TTC549 (cell line): ENCODE measurements around the gene ACTL6B.
"Not testable (repeated sequence)": the region's sequence is repeated elsewhere in the genome, so short reads cannot be mapped to it uniquely, and the experiment has no call there.

ENCODE experiments used
- FAIRE-seq: peaks from 2 replicates; lab custom pipeline; 2012; peaks lifted over from hg19 to GRCh38; lab: Jason Lieb, UNC

ACTL6B gene

DNA sequence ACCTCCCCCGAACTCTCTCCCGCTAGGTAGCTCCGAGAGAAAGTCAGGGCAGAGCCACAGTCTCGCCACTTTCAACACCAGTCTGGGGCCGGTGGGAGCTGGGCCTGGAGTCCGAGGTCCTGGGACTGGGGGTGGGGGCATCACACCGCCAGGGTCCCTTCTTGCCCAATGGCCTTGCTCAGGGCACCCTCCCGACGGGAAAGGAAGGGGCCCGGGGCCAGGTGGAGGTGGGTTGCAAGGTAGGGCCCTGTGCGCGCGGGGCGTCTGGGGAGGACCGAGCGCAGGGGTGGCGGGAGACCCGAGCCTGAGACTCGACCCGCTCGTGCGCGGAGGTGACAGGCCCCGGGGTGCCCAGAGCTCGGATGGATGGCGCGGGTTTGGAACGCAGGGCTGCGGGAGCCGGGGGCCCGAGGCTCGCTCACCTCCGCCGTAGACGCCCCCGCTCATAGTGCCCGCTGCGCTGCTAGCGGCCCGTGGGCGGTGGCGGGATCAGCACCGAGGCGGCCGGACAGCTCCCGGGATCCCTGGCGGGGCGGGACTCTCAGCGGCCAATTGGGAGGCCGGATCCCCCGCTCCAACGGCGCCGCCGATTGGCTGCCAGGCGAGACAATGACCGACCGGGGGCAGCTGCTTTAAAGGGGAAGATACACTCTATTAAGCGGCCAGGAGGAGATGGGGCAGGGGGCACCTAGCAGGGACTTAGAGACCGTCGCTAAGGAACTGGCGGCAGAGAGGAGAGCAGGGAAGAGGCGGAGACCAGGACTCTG is at the start of gene ACTL6B:
Gene ACTL6B (minus strand): TSS at position 541 of the 767 bp plus-strand sequence. CDS start 94 bp downstream, at position 447.
- FAIRE-seq: no peak

DNA sequence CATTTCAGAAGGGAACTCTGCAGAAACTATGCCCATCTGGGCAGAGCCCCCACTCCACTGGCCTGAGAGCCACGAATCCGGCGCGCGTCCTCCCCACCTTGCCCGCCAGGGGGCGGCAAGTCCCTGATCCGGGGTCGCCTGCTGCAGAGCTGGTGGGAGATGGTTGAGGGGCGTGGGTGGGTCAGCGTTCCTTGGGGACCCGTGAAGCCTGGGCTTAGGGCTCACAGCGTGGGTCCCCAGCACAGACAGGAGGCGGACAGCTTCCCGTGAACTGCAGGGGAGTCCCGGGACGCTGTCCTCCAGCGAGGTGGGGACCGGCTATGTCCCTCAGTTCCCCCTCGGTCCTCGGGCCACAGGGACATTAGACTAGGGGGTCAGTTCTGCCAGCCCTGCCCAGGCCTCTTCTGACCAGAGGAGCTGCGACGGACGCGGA is 49.1 kb upstream of the ACTL6B start:
- FAIRE-seq: no peak

DNA sequence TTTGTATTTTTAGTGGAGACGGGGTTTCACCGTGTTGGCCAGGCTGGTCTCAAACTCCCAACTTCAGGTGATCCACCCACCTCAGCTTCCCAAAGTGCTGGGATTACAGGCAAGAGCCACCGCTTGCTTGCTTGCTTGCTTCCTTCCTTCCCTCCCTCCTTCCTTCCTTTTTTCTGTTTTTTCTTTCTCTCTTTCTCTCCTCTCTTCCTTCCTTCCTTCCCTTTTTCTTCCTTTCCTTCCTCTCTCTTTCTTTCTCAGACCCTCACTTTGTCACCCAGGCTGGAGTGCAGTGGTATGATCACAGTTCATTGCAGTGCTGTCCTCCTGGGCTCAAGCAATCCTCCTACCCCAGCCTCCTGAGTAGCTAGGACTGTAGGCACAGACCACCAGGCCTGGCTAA is 44.8 kb upstream of the ACTL6B start:
- FAIRE-seq: not testable (repeated sequence)

DNA sequence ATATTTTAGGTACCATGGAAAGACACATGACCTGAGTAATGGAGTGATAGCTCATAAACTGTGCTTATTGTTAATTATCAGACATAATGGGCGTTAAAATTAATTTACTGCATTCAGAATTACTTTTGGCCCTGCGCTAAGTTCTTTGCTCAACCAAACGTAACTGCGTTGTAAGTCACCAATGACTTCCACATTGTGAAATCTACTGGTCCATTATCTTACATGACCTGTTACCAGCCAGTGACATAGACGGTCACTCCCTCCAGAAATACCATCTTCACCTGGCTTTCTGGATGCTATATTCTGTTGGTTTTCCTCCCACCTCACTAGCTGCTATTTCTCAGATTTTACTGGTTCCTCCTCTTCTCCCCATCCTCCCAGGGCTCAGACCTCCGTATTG is 42.8 kb upstream of the ACTL6B start:
- FAIRE-seq: no peak

DNA sequence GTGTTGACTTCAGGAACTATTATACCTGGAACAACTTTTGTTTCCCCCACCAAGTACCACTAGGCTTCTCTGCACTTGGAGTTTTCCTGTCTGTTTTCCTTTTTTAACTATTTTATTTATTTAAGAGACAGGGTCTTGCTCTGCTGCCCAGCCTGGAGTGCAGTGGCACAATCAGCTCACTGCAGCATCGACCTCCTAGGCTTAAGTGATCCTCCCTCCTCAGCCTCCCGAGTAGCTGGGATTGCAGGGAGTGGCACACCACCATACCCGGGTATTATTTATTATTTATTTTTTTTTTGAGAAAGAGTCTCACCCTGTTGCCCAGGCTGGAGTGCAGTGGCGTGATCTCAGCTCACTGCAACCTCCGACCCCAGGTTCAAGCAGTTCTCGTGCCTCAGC is 39.9 kb upstream of the ACTL6B start:
- no peak for FAIRE-seq

DNA sequence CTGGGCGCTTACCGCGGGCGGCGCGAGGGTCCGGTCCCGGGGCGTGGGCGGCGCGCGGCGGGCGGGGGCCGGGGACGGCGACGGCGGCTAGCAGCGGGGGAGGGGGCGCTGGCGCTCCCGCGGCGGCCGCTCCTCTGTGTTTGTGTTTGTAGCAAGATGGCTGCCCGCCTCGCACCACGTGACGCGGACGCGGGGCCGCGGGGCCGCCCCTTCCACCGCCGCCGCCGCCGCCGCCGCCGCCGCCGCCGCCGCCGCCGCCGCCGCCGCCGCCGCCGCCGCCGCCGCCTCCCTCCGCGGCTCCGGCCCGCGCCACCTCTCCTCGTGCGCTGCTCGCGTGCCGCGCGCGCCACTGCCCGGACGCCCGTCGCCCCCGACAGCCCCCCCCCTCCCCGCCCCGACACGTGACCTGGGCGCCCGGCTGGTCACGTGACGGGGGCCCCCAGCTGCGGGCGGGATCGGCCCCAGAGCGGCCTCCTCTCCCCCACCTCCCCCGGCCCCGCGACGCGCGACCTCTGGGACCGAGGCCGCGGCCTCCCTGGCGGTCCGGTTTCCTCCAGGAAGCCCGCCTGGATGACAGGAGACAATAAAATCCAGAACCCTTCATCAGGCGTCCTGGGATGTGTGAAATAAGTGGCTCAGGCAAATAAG is 38.0 kb upstream of the ACTL6B start, which contains the start of gene GIGYF1:
Gene GIGYF1 (minus strand): TSS at position 153 of the 648 bp plus-strand sequence. CDS start 6,012 bp downstream, outside the sequence.
- no peak for FAIRE-seq

DNA sequence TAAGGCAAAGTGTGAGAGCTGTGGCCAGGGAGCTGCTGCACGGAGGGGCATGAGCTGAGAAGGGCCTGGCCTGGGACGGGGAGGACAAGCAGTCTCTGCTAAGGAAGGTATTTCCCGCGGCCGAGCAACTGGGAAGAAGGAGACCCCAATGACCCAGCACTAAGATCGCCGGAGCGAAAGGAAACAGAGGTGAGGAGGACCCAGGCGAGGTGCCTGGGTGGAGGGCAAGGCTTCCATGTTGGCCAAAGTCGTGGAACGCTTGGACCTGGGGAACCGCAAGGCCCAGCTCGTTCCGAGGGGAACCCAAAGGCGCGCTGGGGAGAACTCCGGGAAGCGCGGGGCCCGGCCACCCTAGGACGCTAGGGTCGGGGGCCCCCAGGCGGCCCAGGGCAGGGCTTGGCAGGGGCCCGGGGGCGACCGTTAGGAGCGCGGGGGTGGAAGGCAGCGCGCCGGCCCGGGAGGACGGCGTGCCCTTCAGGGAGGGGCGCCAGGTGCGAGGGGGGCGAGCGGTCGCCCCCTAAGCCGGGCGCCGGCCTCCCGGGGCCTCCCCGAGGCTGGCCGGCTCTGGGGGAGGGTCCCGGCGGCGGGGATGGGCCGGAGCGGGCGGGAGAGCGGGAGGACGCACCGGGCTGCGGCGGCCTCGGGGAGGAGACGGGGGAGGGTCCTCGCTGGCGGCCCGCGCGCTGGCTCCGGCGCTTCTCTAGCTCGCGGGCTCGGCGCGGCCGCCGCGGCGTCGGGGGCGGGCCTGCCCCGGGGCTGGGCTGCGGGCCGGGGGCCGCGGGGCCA is 37.3 kb upstream of the ACTL6B start:
- FAIRE-seq: no peak

DNA sequence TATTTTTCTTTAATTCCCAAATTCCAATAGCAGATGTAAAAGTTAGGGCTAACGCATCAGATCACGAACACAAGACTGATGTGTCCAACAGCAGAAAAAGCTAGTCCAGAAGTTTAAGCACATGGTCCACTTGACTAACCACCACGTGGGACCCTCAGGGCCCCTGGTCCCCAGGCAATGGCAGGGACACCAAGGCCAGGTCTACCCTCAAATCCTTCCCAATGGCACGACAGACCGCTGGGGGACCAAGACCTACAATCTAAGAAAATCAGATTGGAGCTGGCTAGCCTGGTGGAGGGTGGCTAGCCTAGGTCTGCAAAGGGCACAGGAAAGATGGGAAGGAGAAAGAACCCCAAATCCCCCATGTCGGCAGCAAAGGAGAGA is 36.3 kb upstream of the ACTL6B start:
- FAIRE-seq: no peak

DNA sequence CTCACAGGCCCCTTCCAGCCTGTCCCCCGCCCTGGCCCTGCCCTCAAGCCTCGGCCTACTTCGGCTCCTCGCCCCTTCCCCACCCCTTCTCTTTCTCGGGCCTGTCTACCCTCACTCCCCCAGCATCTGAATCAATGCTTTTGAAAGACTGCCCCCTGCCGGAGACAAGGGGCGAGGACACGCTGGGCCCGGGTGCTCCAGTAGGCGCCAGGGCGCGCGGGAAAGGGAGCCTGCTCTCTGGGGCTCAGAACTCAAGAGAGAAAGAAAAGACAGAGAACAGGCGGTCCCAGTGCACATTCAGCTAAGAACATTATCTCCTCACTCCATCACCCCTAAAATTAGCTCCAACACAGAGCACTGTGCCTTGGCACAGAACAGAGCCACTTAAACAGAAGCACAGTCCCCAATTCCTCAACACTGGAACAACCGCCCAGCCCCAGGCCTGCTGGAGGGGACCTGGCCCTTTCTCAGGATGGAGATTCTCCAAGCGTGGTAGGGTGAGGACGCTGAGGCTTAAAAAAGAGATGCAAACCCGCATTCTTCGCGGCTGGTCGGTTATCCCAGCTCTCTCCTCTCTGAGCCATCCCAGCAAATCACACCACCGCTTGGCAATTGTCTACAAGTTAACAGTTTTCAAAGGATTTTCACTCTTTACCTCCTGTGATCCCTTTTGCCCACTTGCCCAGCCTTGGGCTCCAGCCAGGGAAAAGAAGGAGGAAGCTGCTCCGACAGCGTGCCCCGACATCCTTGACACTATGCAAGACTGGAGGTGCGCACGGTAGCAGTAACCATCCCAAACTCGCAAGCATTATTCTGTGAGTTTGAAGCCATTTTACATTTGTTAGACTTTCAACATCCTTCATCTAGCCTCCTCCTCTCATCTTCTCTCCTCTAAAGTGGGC is 35.7 kb upstream of the ACTL6B start:
- FAIRE-seq: peak; percentile 36

DNA sequence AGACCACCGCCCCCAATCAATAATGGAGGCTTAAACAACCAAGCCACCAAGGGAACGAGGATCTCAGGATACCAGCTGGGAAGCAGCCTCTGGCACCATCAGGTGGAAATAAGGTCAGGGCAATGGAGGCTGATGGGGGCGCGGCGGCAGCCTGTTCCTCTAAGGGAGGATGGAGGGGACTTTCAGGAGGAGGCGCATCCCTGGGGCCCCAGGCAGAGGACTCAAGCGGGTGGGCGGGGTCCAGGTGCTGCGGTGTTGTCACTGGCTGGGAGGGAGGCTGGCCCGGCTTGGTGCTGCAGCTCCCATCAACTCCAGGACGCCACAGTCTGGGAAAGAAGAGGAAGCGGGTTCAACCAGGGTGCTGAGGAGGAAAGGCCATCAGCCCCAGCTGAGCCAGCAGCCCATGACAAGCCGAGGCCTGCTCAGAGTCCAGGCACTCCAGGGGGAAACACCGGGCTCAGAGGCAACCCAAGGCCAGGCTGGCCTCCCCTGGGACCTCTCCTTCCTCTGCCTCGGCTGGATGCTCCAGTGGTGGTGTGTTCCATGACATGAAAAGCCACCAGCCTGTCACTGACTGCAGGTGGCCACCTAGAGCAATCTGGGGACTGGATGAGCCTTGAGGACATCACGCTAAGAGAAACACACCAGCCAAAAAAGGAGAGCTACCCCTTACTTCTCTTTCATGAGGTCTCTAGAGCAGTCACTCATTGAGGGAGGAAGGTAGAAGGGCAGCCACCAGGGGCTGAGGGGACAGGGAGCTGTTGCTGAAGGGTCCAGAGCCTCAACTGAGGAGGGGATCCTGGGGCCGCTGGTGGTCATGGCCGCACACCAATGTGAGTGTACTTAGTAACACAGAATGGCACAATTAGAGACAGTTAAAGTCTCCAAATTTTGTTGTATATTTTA is 33.2 kb upstream of the ACTL6B start:
- FAIRE-seq: no peak

DNA sequence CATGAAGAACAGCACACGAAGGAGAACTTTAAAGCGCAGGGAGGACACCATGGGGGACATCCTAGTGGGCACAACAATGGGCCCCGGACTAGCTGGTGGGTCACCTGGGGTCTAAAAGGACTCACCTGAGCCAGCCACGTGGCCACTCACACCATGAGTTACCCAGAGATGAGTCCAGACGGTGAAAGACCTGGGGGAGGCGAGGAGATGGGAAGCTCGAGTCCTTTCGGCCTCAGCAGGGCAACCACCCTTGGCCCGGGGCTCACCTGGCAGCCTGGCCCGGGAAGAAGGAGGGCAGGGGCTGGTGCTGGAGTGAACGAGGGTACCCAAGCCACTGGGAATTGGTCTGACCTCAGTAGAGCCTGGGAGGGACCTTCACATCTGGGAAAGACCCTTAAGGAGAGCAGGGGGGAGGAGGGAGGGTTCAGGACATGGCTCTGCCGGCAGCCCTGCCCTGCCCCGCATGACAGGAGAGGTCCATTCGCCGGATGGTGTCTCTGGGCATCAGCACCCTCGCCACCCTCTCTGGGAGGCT is 32.1 kb upstream of the ACTL6B start:
- FAIRE-seq: no peak

DNA sequence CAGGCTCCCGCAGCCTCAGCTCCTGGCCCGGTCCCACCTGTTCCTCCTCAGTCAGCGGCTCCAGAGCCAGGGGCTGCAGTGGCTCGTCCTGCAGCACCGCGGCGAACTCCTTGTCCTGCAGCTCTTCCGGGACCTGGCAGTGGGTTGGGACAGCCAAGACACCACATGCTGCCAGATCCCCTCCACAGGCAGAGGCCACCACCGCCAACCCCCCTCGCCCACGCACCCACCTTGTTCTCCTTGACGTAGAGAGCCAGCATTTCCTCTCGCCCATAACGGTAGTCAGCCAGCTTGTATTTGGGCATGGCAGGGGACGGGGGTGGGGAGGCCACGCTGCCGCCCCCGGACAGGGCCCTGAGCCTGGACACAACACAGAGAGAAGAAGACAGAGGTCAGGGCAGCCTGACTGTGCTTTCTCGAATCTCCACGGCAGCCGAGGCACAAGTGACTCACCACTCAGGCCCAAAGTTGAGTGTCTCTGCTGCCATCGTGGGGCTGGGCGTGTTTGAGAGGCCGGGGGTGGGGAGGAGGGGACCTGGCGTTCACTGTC is 31.6 kb upstream of the ACTL6B start:
- FAIRE-seq: no peak

DNA sequence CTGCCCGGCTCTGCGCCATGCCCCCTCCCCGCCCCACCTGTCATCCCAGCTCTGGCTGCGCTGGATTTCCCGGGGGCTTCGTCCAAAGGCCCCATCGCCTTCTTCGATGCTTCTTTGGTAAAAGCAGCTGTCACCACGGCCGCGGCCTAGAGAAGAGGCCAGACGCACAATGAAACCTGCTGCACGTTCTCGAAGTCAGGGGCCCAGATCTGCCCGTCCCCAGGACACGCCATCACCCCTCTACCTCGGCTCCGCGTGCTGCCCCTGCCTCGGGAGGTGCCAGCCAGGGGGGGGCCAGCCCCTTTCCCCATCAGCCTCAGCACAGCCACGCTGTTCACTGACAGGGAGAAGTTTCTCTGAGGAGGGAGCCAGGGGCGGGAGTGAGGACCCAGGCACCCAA is 31.0 kb upstream of the ACTL6B start:
- FAIRE-seq: no peak

DNA sequence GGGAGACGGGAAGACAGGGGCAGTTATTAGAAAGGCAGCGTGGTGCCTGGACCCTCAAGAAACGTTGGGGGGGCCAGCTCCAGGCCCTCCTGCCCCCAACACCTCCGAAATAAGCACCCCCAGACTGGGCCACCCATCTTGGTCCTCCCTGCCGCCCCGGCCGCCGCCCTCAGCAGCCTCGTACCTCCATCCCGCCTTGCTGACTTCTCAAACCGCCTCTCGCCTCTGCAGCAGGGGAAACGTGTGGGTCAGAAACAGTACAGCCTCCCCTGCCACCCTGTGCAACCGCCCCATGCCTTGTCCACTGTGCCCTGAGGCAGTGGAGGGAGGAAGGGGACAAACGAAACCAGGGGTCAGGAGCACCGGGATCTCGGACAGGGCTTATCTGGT is 30.6 kb upstream of the ACTL6B start:
- FAIRE-seq: no peak

DNA sequence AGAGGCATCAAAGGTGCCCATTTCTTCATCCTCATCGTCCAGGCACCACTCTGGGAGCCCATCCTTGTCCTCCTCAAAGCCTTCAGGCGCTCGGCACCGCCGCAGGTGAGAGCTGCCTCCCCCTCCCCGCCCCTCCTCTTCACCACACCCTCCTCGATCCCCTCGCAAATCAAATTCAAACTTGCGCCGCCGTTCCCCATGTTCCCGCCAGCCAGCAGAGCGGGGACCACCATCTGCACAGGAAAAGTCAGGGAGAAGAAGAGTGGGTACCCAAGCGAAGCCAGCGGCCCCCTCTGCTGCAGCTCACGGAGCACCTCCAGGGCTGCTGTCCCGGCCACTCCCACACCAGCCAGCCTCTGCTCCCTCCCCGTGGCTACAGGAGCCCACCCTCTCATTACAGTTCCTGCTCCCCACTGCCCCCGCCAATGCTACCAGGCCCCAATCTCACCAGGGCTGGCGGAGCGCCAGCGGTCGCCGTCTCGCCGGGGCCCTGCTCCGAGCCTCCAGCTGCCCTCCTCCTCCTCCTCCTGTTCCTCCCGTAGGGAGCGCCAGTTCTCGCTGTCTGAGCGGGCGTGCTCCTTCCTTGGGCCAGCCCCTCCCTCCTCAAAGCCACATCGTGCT is 30.1 kb upstream of the ACTL6B start:
- FAIRE-seq: no peak

DNA sequence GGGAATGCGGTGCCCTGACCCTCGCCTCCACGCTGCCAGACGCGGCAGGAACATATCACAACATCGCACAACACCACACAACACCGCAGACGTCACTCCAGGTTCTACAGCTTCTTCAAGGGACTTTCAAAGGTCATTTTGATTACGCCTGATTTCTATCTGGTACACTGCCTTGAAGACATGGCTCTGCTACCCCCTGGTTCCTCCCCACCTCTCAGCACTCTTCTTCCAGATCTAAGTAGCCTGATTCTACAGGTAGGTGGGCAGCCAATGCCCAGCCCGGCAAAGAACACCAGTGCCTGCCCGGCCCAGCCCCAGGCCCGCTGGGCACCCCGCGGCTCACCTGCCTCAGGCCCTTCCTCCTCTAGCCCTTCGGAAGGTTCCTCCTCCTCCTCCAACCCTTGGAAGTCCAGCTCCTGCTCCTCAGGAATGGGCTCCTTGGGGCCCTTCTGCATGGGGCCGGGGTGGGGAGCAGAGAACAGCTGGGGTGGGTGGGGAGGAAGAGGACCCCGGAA is 29.4 kb upstream of the ACTL6B start:
- no peak for FAIRE-seq

DNA sequence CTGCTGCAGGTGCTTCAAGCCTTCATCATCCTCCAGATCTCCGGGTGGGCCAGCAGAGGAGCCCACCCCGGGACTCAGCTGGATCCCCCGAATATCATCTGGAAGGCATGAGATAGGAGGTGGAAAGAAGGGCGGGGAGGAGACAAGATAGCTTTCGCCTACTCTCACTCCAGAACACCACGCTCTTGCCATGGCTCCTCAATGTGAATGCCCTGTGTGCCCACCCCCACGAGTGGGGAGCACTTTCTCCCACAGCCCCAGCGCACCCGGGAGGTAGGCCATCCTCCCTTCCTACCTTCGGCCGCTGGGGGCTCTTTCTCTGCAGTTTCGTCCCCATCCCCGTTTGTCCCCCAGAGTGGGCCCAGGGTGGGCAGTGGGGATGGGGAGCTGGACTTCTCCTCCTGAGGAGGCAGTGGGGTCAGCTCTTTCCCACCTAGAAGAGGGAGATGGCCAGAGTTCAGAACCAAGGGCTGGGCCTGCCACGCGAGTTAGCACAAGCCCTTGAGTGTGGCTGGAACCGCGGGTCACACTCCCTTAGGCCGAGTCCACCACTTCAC is 28.9 kb upstream of the ACTL6B start:
- FAIRE-seq: no peak

DNA sequence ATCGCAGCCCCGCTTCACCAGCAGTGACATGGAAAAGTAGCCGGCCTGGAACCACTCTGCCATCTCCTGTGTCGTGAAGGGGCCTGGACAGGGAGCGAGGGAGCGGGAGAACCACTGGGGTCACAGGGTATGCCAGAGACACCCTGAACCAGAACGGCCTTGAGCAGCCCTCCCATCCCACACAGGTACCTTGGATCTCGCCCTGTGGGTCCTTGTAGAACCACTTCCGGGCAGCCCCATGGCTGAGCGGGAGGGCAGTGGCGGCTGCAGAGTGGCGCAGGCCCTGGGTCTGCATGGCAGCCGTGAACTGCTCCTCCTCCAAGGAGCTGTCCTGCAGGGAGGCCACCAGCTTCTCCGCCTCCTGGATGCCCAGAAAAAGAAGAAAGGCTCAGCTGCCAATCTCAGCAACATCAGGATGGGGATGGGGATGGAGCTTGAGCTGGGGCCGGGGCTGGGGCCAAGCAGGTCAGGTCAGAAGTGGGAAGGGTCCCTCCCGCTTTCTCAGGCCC is 28.3 kb upstream of the ACTL6B start:
- no peak for FAIRE-seq
